GM18868 (cell line): Measurements from ENCODE around the gene BLVRB.
"Not testable (repeated sequence)": the region's sequence is repeated elsewhere in the genome, so short reads cannot be mapped to it uniquely, and the experiment has no call there.

Experiments
- ATAC-seq: cut with Tn5 transposase; IDR thresholded peaks from one replicate; pipeline ENCODE4 v1.9.1; 2021; ENCODE audit warnings: mild to moderate bottlenecking, moderate library complexity; ENCODE audit not compliant: unreplicated experiment

Gene BLVRB

GRCh38 chr19:40452016-40452415 is 13.5 kb downstream of the BLVRB start:
- no peak for ATAC-seq

- no peak for ATAC-seq
These were observed 14.9 kb downstream of the BLVRB start for GRCh38 chr19:40450664-40451063.

- ATAC-seq: no peak
These were observed 16.0 kb downstream of the BLVRB start for GRCh38 chr19:40449506-40449905.

- no peak for ATAC-seq
These were observed 19.2 kb downstream of the BLVRB start for GRCh38 chr19:40446263-40446784.

GRCh38 chr19:40445780-40446262 is 19.7 kb downstream of the BLVRB start:
- ATAC-seq: no peak

- no peak for ATAC-seq
These were observed 20.7 kb downstream of the BLVRB start for GRCh38 chr19:40444825-40445312.

GRCh38 chr19:40444000-40444824 is 21.3 kb downstream of the BLVRB start, which contains the start of gene SERTAD3:
Gene SERTAD3 (minus strand): TSS chr19:40444335. CDS start chr19:40442080, 2,255 bp downstream.
- peak; percentile 71 for ATAC-seq

- ATAC-seq: peak; percentile 69
These were observed 22.2 kb downstream of the BLVRB start for GRCh38 chr19:40443131-40443999.

- ATAC-seq: no peak
These were observed 23.0 kb downstream of the BLVRB start for GRCh38 chr19:40442328-40443130.

- no peak for ATAC-seq
These were observed 23.8 kb downstream of the BLVRB start for GRCh38 chr19:40441719-40442253.

GRCh38 chr19:40438284-40438683 is 27.3 kb downstream of the BLVRB start:
- no peak for ATAC-seq

- ATAC-seq: peak; percentile 47
These were observed 31.9 kb downstream of the BLVRB start for GRCh38 chr19:40433391-40434216.

GRCh38 chr19:40432760-40433159 is 32.8 kb downstream of the BLVRB start:
- not testable (repeated sequence) for ATAC-seq

GRCh38 chr19:40431698-40432097 is 33.8 kb downstream of the BLVRB start:
- no peak for ATAC-seq

GRCh38 chr19:40430242-40430641 is 35.3 kb downstream of the BLVRB start:
- ATAC-seq: not testable (repeated sequence)

- not testable (repeated sequence) for ATAC-seq
These were observed 37.3 kb downstream of the BLVRB start for GRCh38 chr19:40428197-40428596.

GRCh38 chr19:40425450-40426287 is 39.9 kb downstream of the BLVRB start, which contains the start of gene SERTAD1:
Gene SERTAD1 (minus strand): TSS chr19:40425992. CDS start chr19:40423546, 2,446 bp downstream.
- peak; percentile 81 for ATAC-seq
